ENCODE data around the gene ASB13. TPM values are rescaled to one million over a fixed set of nuclear protein-coding genes. Genes with fewer than 3 reads are reported as not detected.

ASB13 gene
- polyA plus RNA-seq, 1 of the 3 experiments (the other 2 are of a cell fraction), result 9.2 TPM

- Histone ChIP-seq H3K79me2 (ENCODE audit: insufficient read depth) (no peaks in the 10 kb centered on the region), H3K9ac (no peak overlapping the region), H3K36me3 (replicated peaks in 1 of 2; ENCODE audit: control insufficient read depth in 1 of 2, insufficient read depth in 2 of 2, low read length in 1 of 2) (peaks cover 0 to 28% of the 10 kb centered on the region in 2 experiments), H3F3A (replicated peaks; ENCODE audit: insufficient read depth) (no peaks in the 10 kb centered on the region), H3K9me3 (no peaks in the 10 kb centered on the region), H3K9me2 (no peaks in the 10 kb centered on the region), H3K27ac (ENCODE audit: low read depth in 2 of 2, low read length in 1 of 2) (no peak overlapping the region), H3K4me2 (no peak overlapping the region), H3K4me1 (ENCODE audit: control insufficient read depth in 1 of 2, insufficient read depth in 2 of 2, low read depth in 1 of 2, low read length in 1 of 2) (no peaks in the 10 kb centered on the region; a peak in 1 of 4 replicates), H2AFZ (ENCODE audit: low read depth) (no peak overlapping the region), H4K20me1 (ENCODE audit: insufficient read depth) (no peaks in the 10 kb centered on the region), H3K4me3 (ENCODE audit: low read depth in 2 of 2, low read length in 1 of 2) (no peak overlapping the region), H3K27me3 (ENCODE audit: insufficient read depth) (no peaks in the 10 kb centered on the region)
- WGBS (ENCODE audit: low lambda C conversion rate), result 85% methylated on average over 11 of the region's 11 CpGs
- TF ChIP-seq SIN3A (IDR thresholded peaks at IDR 0.05; ENCODE audit: borderline replicate concordance, low read depth, low read length) (no peak), GABPA (IDR thresholded peaks at IDR 0.05; ENCODE audit: low read depth) (no peak), ZBTB33 (IDR thresholded peaks at IDR 0.05; ENCODE audit: borderline replicate concordance, low read depth) (no peak), CTCF (IDR thresholded peaks at IDR 0.05) (no peak), REST (IDR thresholded peaks at IDR 0.05; ENCODE audit: low read depth, low read length) (no peak), CHD2 (IDR thresholded peaks at IDR 0.05; ENCODE audit: low read length, partially characterized antibody) (no peak), USF1 (IDR thresholded peaks at IDR 0.05; ENCODE audit: borderline replicate concordance, low read depth) (no peak), FOXM1 (IDR thresholded peaks at IDR 0.05; ENCODE audit: low read depth) (no peak), EZH2phosphoT487 (IDR thresholded peaks at IDR 0.05; ENCODE audit: borderline replicate concordance, low read depth) (no peak), PBX3 (IDR thresholded peaks at IDR 0.05) (no peak), RFX5 (IDR thresholded peaks at IDR 0.05; ENCODE audit: low read length) (no peak), RXRA (IDR thresholded peaks at IDR 0.05; ENCODE audit: borderline replicate concordance, low read depth) (no peak), NRF1 (IDR thresholded peaks at IDR 0.05; ENCODE audit: low read depth, low read length) (no peak), POLR2AphosphoS5 (IDR thresholded peaks at IDR 0.05; ENCODE audit: low read depth, low read length) (no peak), FOSL2 (IDR thresholded peaks at IDR 0.05; ENCODE audit: borderline replicate concordance, low read depth) (no peak), USF2 (IDR thresholded peaks at IDR 0.05; ENCODE audit: borderline replicate concordance, low read depth, low read length) (no peak)
- ChIA-PET CTCF (interaction anchor here (0.6 to 5.0 kb wide), 3 partner anchors 23 to 90 kb away, joined by 3 to 17 read pairs (median 3); no protein-coding TSS in a partner anchor), POLR2A (no interaction called here)
- DNase-seq, result no peak
These were observed 21.0 kb downstream of the ASB13 start for GRCh38 chr10:5645375-5645774.
